NCI-H748 (cell line): ENCODE measurements around the gene STIM2.
"Not testable (repeated sequence)": the region's sequence is repeated elsewhere in the genome, so short reads cannot be mapped to it uniquely, and the experiment has no call there.

Experiments
- DNase-seq: peaks from one replicate; lab custom pipeline; 2025; ENCODE audit not compliant: unreplicated experiment; lab: John Stamatoyannopoulos, UW

Gene STIM2

GRCh38 chr4:27022963-27023362 is 162.3 kb downstream of the STIM2 start:
- no peak for DNase-seq

DNA sequence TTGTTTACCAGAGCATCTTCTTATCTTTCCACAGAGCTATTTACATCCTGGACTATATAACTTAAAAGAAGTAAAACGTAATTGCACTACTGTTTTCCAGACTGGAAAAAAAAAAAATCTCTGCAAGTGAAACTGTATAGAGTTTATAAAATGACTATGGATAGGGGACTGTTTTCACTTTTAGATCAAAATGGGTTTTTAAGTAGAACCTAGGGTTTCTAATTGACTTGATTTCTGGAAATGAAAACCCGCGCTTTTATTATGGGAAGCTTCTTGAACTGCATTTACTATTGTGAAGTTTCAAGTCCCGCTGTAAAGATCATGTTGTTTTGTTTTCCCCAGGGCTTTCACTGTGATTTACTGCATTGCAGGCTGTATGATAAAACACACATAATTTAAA is 162.7 kb downstream of the STIM2 start:
- no peak for DNase-seq

- DNase-seq, result no peak
These were observed 164.2 kb downstream of the STIM2 start for GRCh38 chr4:27024805-27025204.

GRCh38 chr4:27027428-27027827 is 166.8 kb downstream of the STIM2 start:
- no peak for DNase-seq

- DNase-seq, result not testable (repeated sequence)
These were observed 174.5 kb downstream of the STIM2 start for GRCh38 chr4:27035127-27035526.

DNA sequence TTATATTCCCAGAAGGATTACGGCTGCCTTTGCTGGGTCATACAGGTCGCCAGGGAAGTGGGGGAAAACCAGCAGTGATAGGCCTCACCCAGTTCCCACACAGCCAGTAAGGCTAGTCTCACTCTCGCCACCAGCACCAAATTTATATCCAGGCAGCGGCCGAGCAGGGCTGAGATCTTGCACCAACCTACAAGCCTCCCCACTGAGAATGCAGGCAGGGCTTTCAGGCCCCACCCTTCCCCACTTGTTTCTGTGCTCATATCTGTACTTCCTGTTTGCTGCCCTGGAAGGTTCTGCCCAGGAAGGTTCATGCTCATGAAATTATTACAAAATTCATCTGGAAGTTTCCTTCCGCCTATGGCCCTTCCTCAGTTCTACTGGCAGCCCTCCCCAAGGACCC is 179.7 kb downstream of the STIM2 start:
- no peak for DNase-seq

- DNase-seq, result no peak
These were observed 181.8 kb downstream of the STIM2 start for GRCh38 chr4:27042411-27042810.

DNA sequence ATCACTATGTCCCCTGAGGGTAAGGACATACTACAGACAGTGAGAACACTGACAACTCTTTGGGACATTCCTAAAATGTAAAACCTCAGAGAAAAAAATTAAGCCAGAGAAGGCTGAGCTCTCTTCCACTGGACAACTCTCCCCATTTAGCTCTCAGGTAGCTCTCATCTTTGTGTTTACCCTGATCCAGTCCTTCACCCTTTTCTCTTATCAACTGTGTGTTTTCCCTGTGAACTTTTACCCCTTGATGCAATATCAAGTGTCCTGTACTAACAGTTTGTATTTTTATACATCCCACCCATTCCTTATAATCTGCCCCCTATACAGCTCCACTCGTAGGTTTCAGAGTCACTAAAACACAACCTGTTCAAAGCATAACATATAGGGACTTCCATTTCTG is 182.6 kb downstream of the STIM2 start:
- DNase-seq, result no peak

GRCh38 chr4:27046851-27047250 is 186.2 kb downstream of the STIM2 start:
- peak; percentile 23 for DNase-seq

DNA sequence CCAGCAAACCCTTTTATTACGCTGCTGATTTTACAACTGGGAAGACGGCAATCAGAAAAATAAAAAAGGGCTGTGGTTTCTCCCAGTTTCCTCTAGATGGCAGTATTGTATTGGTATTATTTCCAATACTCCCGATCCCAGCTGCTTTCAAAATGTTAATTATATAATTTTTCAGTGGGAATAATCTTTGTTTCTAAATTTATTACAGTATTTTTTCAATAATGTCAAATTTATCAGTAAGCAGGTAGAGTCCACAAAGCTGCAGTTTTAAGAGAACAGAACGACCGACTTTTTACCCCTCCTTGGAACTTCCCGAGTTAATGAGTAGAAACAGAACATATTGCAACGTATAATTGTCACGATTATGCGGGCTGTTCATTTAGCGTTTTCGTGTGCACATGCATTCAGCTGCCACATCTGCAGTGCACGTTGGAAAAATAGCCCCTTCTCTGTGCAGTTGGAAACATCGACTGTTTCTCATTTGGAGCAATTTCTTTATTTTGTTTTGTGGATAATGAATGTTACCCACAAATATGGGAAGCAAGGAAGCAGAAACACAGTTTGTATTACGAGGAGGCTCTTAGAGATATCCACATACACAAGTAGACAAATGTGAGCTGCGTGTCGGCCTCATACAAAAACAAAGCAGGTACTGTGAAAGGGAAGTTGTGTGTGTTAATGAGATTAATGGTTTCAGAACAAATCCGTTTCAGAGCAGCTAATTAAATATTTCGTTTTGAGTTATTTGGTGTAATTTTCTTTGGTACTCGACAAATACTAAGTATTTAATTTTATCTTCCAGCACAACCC is 188.0 kb downstream of the STIM2 start:
- peak; percentile 40 for DNase-seq

- DNase-seq, result no peak
These were observed 188.7 kb downstream of the STIM2 start for GRCh38 chr4:27049239-27049829.

DNA sequence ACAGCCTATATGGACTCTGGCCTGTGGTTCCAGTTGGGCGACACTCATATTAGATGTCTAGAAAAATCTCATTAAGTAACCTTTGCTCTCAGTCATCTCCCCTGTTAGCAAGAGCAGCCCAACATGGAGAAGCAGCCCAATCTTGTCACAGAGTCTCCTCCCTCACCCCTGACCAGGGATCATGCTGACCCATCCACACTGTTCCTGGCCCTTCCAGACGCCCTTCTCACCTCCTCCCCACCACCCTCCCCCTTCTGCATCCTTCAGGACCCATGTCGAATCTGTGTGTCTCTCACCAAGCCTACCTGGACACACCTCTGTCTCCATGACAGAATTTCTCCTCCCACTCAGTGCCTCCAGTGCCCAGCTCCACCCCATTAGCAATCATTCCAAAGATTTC is 190.1 kb downstream of the STIM2 start:
- no peak for DNase-seq

GRCh38 chr4:27055221-27055760 is 194.7 kb downstream of the STIM2 start:
- no peak for DNase-seq

DNA sequence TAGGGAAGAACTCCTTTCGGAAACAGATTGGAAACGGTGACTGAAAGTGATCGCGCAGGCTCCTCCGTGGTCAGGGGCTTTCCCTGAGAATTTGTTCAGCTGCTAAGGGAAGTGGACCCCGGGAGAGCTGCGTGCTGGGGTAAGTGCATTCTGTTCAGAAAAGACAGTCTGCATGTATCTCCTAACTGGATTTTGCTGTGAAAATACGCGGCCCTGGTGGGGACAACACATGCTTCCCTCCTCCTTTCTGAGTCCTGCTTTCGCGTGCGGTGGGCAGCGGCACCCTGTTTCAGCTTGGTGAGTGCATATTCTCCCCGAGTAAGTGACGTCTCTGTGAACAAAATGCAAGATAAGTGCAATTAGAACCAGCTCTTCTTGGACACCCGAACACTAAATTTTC is 195.6 kb downstream of the STIM2 start:
- DNase-seq, result no peak

- DNase-seq, result no peak
These were observed 196.4 kb downstream of the STIM2 start for GRCh38 chr4:27057053-27057452.

DNA sequence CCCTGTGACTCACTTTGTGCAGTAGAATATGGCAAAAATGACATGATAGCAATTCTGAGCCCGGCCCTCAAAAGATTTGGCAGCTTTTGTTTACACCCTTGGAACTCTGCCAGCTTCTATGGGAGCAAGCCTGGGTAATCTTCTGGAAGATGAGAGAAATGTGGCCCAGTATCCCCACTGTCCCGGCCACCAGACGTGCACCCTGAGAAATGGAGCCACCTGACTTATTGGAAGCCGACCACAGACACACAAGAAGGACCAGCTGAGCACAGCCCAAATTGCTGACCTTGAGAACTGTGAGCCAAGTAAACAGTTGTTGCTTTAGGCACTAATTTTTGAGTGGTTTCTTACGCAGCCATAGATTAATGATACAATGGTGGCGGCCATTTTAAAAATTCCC is 197.0 kb downstream of the STIM2 start:
- DNase-seq, result peak; percentile 20

- no peak for DNase-seq
These were observed 198.3 kb downstream of the STIM2 start for GRCh38 chr4:27058819-27059406.

DNA sequence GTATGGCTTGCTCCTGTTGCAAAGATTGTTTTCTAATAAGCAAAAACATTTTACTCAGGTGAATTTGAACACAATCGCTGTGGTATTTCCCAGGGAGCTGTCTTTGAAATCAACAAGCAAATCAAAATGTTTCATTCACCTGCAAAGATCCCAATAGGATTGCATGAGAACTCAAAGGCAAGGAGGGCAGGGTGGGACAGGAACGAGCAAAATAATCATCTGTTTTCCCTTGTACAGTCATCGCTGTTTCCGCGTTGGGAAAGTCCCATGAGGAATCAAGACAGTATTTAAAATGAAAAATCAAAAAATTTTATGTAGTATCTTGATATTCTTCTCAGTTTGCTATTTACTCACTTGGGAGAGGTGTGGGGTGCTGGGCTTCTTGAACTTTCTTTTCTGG is 198.8 kb downstream of the STIM2 start:
- DNase-seq, result no peak

- DNase-seq, result no peak
These were observed 201.6 kb downstream of the STIM2 start for GRCh38 chr4:27062256-27062655.

- DNase-seq, result no peak
These were observed 205.9 kb downstream of the STIM2 start for GRCh38 chr4:27066591-27066990.

DNA sequence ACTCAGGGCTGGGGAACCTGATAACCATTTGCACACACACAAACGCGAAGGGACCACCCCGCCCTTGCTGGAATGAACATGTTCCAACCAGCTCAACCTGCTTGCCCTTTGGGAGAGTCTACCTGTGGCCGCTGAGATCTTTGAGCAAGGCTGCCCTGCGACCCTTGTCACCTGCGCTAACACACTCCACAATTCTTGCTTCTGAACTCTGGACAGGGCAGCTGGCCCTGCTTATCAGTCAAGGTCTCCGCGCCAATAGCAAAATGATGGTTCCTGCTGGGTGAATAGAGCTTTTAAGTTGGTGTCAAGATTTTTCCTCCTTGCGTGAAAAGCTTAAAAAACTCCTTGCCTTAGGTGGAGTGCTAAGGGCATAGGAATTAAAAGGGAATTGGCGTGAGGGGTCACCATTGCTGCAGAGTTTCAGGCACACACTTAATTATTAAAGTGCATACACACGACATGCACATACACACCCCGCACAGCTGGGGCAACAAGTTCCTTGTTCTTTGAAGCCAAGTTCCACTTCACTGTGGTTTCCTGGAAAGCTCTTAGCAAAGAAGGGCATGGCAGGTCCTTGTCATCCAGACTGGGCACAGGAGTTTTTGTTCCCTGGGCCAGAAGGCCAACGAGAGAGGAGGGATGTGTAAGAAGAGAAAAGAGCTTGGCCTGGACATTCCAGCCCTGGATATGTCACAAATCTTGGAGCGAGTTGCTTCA is 207.7 kb downstream of the STIM2 start:
- DNase-seq, result no peak
